HEK293 (cell line): Measurements from ENCODE around the gene MIB2.
"Not testable (repeated sequence)": the region's sequence is repeated elsewhere in the genome, so short reads cannot be mapped to it uniquely, and the experiment has no call there.

Experiments used
- CTCF ChIA-PET: fragments of 350-600 bp; formaldehyde crosslinking; extraction: SDS; loops from one replicate; lab custom pipeline; 2021; ENCODE audit warnings: antibody characterized with exemption; lab: Yijun Ruan, JAX
- POLR2A ChIA-PET: fragments of 300-600 bp; formaldehyde crosslinking; extraction: SDS; loops from one replicate; lab custom pipeline; 2020; ENCODE audit warnings: antibody characterized with exemption, inconsistent platforms; lab: Yijun Ruan, JAX
- H3K27ac ChIP-seq: fragments of 200-500 bp; sonication (Bioruptor generic); 2 replicates; pipeline ENCODE4 v1.5.1; 2014; ENCODE audit warnings: low read depth, low read length, control low read depth, inconsistent platforms; ENCODE audit errors: extremely low read depth
- H3K36me3 ChIP-seq, 2 experiments: fragments of 200-500 bp in 1 of 2; sonication (Bioruptor generic) in 1 of 2; 1 replicate in 1 of 2; 2 replicates in 1 of 2; pipeline ENCODE4 v1.5.1; 2014 to 2017; ENCODE audit warnings: inconsistent platforms in 2 of 2, low read length in 2 of 2; ENCODE audit not compliant: control insufficient read depth in 2 of 2, insufficient read depth in 1 of 2
- H3K4me1 ChIP-seq: fragments of 200-500 bp; sonication (Bioruptor generic); 2 replicates; pipeline ENCODE4 v1.5.1; 2014; ENCODE audit warnings: mild to moderate bottlenecking, low read length, inconsistent platforms; ENCODE audit not compliant: control insufficient read depth, insufficient read depth
- H3K4me3 ChIP-seq: 2 replicates; pipeline ENCODE4 v1.5.1; 2011; ENCODE audit warnings: low read depth, mild to moderate bottlenecking, control low read depth, low read length, moderate library complexity
- H3K9me3 ChIP-seq: fragments of 200-500 bp; sonication (Bioruptor generic); 2 replicates; pipeline ENCODE4 v1.5.1; 2014; ENCODE audit warnings: low read depth, low read length, inconsistent platforms; ENCODE audit not compliant: control insufficient read depth, insufficient read depth
- ATF2 ChIP-seq: fragments of 450-650 bp; formaldehyde crosslinking; IDR thresholded peaks from 2 replicates; pipeline ENCODE4 v1.5.1; 2016; ENCODE audit warnings: missing biosample characterization, missing genetic modification characterization, low read depth
- EGR2 ChIP-seq: fragments of 450-650 bp; formaldehyde crosslinking; IDR thresholded peaks from 2 replicates; pipeline ENCODE4 v1.5.1; 2016; ENCODE audit warnings: low read depth, missing biosample characterization, missing genetic modification characterization
- KLF8 ChIP-seq: fragments of 450-650 bp; formaldehyde crosslinking; IDR thresholded peaks from 2 replicates; pipeline ENCODE4 v1.5.1; 2016; ENCODE audit warnings: missing biosample characterization, missing genetic modification characterization
- OSR2 ChIP-seq: fragments of 450-650 bp; formaldehyde crosslinking; IDR thresholded peaks from 2 replicates; pipeline ENCODE4 v1.5.1; 2016; ENCODE audit warnings: missing biosample characterization, missing genetic modification characterization
- SP2 ChIP-seq: fragments of 450-650 bp; formaldehyde crosslinking; IDR thresholded peaks from 2 replicates; pipeline ENCODE4 v1.5.1; 2016; ENCODE audit warnings: missing biosample characterization, missing genetic modification characterization
- SP3 ChIP-seq: fragments of 450-650 bp; formaldehyde crosslinking; IDR thresholded peaks from 2 replicates; pipeline ENCODE4 v1.5.1; 2016; ENCODE audit warnings: missing biosample characterization, missing genetic modification characterization
- ZBTB21 ChIP-seq: fragments of 450-650 bp; formaldehyde crosslinking; IDR thresholded peaks from 2 replicates; pipeline ENCODE4 v1.5.1; 2017; ENCODE audit warnings: missing biosample characterization, missing genetic modification characterization
- ZBTB26 ChIP-seq: fragments of 450-650 bp; formaldehyde crosslinking; optimal IDR thresholded peaks from 2 replicates; pipeline ENCODE3; 2016; ENCODE audit warnings: missing biosample characterization, mild to moderate bottlenecking, missing genetic modification characterization
- ZNF24 ChIP-seq: fragments of 450-650 bp; formaldehyde crosslinking; IDR thresholded peaks from 2 replicates; pipeline ENCODE4 v1.5.1; 2016; ENCODE audit warnings: missing biosample characterization, missing genetic modification characterization
- ZNF324 ChIP-seq: fragments of 450-650 bp; formaldehyde crosslinking; IDR thresholded peaks from 2 replicates; pipeline ENCODE4 v1.5.1; 2016; ENCODE audit warnings: missing biosample characterization, missing genetic modification characterization
- ZNF335 ChIP-seq: fragments of 450-650 bp; formaldehyde crosslinking; conservative IDR thresholded peaks from 2 replicates; pipeline ENCODE4 v1.5.1; 2016; ENCODE audit warnings: missing biosample characterization, missing genetic modification characterization
- ZNF341 ChIP-seq: fragments of 450-650 bp; formaldehyde crosslinking; IDR thresholded peaks from 2 replicates; pipeline ENCODE4; 2016; ENCODE audit warnings: low read depth, missing biosample characterization, missing genetic modification characterization
- ZNF391 ChIP-seq: fragments of 450-650 bp; formaldehyde crosslinking; IDR thresholded peaks from 2 replicates; pipeline ENCODE4 v1.5.1; 2016; ENCODE audit warnings: low read depth, missing biosample characterization, missing genetic modification characterization, borderline replicate concordance
- ZNF501 ChIP-seq: fragments of 450-650 bp; formaldehyde crosslinking; IDR thresholded peaks from 2 replicates; pipeline ENCODE4 v1.5.1; 2016; ENCODE audit warnings: missing biosample characterization, missing genetic modification characterization
- ZNF518A ChIP-seq: fragments of 450-650 bp; formaldehyde crosslinking; conservative IDR thresholded peaks from 2 replicates; pipeline ENCODE4 v1.5.1; 2016; ENCODE audit warnings: low read depth, missing biosample characterization, missing genetic modification characterization
- ZNF580 ChIP-seq: fragments of 450-650 bp; formaldehyde crosslinking; IDR thresholded peaks from 2 replicates; pipeline ENCODE4 v1.5.1; 2016; ENCODE audit warnings: missing biosample characterization, missing genetic modification characterization
- ZNF600 ChIP-seq: fragments of 450-650 bp; formaldehyde crosslinking; IDR thresholded peaks from 2 replicates; pipeline ENCODE4 v1.5.1; 2016; ENCODE audit warnings: missing biosample characterization, missing genetic modification characterization
- ZNF639 ChIP-seq: fragments of 450-650 bp; formaldehyde crosslinking; IDR thresholded peaks from 2 replicates; pipeline ENCODE4 v1.5.1; 2016; ENCODE audit warnings: missing biosample characterization, missing genetic modification characterization
- ZNF76 ChIP-seq: fragments of 450-650 bp; formaldehyde crosslinking; IDR thresholded peaks from 2 replicates; pipeline ENCODE4; 2016; ENCODE audit warnings: low read depth, missing biosample characterization, missing genetic modification characterization, borderline replicate concordance
- ZNF843 ChIP-seq: fragments of 450-650 bp; formaldehyde crosslinking; IDR thresholded peaks from 2 replicates; pipeline ENCODE4 v1.5.1; 2016; ENCODE audit warnings: missing biosample characterization, missing genetic modification characterization
- TF ChIP-seq, protein P1 (sequence below): fragments of 450-650 bp; formaldehyde crosslinking; IDR thresholded peaks from 2 replicates; pipeline ENCODE4 v1.5.1; 2016; ENCODE audit warnings: missing biosample characterization, missing genetic modification characterization

The MIB2 gene

GRCh38 chr1:1648265-1648664, 33.0 kb downstream of the MIB2 start:
- H3K4me3 ChIP-seq, H3K9me3 ChIP-seq, H3K4me1 ChIP-seq, H3K27ac ChIP-seq, CTCF ChIA-PET, POLR2A ChIA-PET: not testable (repeated sequence)
- H3K36me3 ChIP-seq, result peaks cover 13 to 66% of the 10 kb centered on the region in 2 experiments; a peak in 2 of 3 replicates

- H3K36me3 ChIP-seq, result peaks cover 22 to 31% of the 10 kb centered on the region in 2 experiments
- H3K4me1 ChIP-seq, CTCF ChIA-PET, H3K9me3 ChIP-seq: not testable (repeated sequence)
- H3K27ac ChIP-seq, result peak within 1 kb of the TSS; percentile 98
- POLR2A ChIA-PET, result interaction anchor here (1.2 kb wide), 1 partner anchor 65 kb away, joined by 7 read pairs; the partner anchor contains the start of gene CDK11A
- H3K4me3 ChIP-seq, result peak within 1 kb of the TSS; percentile 93
- TF ChIP-seq ZNF341 (tag by site-specific recombination) (peak; percentile 73), ZNF335 (tag by site-specific recombination) (peak; percentile 87), ZNF391 (tag by site-specific recombination) (0 out of 2 replicates have a peak, but pooled peaks have one; percentile 80), ZNF843 (tag by site-specific recombination) (peak; percentile 50; the same call in 1 of the 2 replicates), ZNF24 (tag by site-specific recombination) (peak; percentile 58; the same call in 1 of the 2 replicates), ZNF501 (tag by site-specific recombination) (peak; percentile 37; the same call in 1 of the 2 replicates), SP2 (peak; percentile 87), ATF2 (tag by site-specific recombination) (peak; percentile 47; the same call in 1 of the 2 replicates), ZNF639 (tag by site-specific recombination) (peak; percentile 78), ZNF324 (tag by site-specific recombination) (0 out of 2 replicates have a peak, but pooled peaks have one; percentile 67), EGR2 (tag by site-specific recombination) (peak; percentile 43; the same call in 1 of the 2 replicates), ZNF76 (tag by site-specific recombination) (peak; percentile 81), ZBTB21 (tag by site-specific recombination) (peak; percentile 99), ZNF600 (tag by site-specific recombination) (0 out of 2 replicates have a peak, but pooled peaks have one; percentile 58), ZBTB26 (peak; percentile 83), KLF8 (tag by site-specific recombination) (peak; percentile 88), SP3 (tag by site-specific recombination) (peak; percentile 52; the same call in 1 of the 2 replicates), ZNF580 (tag by site-specific recombination) (peak; percentile 94), ZNF518A (peak; percentile 74), OSR2 (tag by site-specific recombination) (peak; percentile 84)
- TF ChIP-seq, protein P1, sequence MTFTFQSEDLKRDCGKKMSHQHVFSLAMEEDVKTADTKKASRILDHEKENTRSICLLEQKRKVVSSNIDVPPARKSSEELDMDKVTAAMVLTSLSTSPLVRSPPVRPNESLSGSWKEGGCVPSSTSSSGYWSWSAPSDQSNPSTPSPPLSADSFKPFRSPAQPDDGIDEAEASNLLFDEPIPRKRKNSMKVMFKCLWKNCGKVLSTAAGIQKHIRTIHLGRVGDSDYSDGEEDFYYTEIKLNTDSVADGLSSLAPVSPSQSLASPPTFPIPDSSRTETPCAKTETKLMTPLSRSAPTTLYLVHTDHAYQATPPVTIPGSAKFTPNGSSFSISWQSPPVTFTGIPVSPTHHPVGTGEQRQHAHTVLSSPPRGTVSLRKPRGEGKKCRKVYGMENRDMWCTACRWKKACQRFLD (tag by site-specific recombination), result peak; percentile 78
These were observed 43.6 kb downstream of the MIB2 start, which contains the start of gene CDK11B for GRCh38 chr1:1658583-1659549. Gene CDK11B (minus strand): TSS chr1:1659004. CDS start chr1:1657485, 1,519 bp downstream.
